Bronchial epithelial cell (primary cell): ENCODE data around the gene ARIH1. TPM values are rescaled to one million over a fixed set of nuclear protein-coding genes. Genes with fewer than 3 reads are reported as not detected.
A peak's percentile ranks its signal among the peaks of the same experiment; 100 is the strongest.
"Not testable (repeated sequence)": the region's sequence is repeated elsewhere in the genome, so short reads cannot be mapped to it uniquely, and the experiment has no call there.

ENCODE experiments used
- DNase-seq: peaks from one replicate; pipeline ENCODE4 v3.0.0-alpha.2; 2010; ENCODE audit warnings: low read depth
- FAIRE-seq: peaks from 2 replicates; lab custom pipeline; 2011; peaks lifted over from hg19 to GRCh38; lab: Jason Lieb, UNC
- H3K27me3 ChIP-seq: 2 replicates; pipeline ENCODE4 v1.5.1; 2011; ENCODE audit warnings: low read length; ENCODE audit not compliant: control insufficient read depth, insufficient read depth
- H3K36me3 ChIP-seq: 2 replicates; pipeline ENCODE4 v1.5.1; 2011; ENCODE audit warnings: low read length; ENCODE audit not compliant: control insufficient read depth, insufficient read depth
- H3K4me3 ChIP-seq: 2 replicates; pipeline ENCODE4 v1.5.1; 2011; ENCODE audit warnings: mild to moderate bottlenecking, low read depth, low read length, control low read depth
- total RNA-seq: library from RNA; depleted of rRNA; stranded (reverse); fragments of >200 nt; gene quantifications from 2 replicates; pipeline ENCODE4 v1.2.1, GENCODE V29; 2014
- TF ChIP-seq, protein P1 (sequence below): IDR thresholded peaks from 2 replicates; pipeline ENCODE4 v1.5.1; 2011; ENCODE audit warnings: mild to moderate bottlenecking, moderate library complexity, low read length, control low read depth, inconsistent platforms; ENCODE audit not compliant: insufficient read depth, severe bottlenecking

Gene ARIH1, protein sequence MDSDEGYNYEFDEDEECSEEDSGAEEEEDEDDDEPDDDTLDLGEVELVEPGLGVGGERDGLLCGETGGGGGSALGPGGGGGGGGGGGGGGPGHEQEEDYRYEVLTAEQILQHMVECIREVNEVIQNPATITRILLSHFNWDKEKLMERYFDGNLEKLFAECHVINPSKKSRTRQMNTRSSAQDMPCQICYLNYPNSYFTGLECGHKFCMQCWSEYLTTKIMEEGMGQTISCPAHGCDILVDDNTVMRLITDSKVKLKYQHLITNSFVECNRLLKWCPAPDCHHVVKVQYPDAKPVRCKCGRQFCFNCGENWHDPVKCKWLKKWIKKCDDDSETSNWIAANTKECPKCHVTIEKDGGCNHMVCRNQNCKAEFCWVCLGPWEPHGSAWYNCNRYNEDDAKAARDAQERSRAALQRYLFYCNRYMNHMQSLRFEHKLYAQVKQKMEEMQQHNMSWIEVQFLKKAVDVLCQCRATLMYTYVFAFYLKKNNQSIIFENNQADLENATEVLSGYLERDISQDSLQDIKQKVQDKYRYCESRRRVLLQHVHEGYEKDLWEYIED
- 24.7 and 41.7 TPM in 2 replicates for total RNA-seq

DNA sequence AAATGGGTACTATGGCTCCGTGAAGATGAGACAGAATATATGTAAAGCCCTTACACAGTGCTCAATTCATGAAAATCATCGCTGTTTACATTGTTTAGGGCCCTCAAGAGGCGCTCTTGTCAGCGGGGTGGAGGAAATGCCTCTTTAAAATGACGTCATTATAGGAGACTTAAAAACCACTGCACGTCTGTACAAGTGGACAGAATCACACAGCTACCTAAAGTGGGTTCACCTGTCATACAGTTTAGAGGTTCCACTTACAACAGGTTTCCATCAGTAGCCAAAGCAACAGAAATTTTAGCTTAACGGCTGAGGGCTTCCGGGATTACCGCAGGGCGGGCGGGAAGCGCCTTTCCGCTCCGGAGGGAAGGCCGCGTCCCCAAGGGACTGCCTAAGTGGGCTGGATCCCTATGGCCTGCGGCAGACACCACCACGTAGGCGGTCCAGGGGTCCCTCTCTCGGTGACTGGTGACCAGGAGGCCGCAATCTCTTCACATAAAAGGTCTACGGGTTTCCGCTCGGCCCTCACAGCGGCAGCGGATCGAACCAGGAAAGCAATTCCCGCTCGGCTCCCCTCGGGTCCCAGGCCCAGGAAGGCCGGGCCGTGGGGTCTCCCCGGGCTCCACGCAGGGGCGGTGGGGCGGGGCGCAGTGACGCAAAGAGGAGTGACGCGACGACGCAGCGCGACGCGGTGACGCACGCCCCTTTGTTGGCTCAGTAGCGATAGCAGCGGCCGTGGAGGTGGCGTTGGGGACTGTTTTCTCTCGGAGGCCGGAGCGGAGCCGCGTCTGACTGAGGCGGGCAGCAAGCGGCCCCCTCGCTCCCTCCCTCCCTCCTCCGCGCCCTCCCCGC, at the start of gene ARIH1:
Gene ARIH1 (plus strand): TSS at position 717 of the 852 bp plus-strand sequence. CDS start 310 bp downstream, outside the sequence.
- no peaks in the 10 kb centered on the region for H3K27me3 ChIP-seq
- DNase-seq (peak; percentile 94), FAIRE-seq (no peak)
- TF ChIP-seq, protein P1, sequence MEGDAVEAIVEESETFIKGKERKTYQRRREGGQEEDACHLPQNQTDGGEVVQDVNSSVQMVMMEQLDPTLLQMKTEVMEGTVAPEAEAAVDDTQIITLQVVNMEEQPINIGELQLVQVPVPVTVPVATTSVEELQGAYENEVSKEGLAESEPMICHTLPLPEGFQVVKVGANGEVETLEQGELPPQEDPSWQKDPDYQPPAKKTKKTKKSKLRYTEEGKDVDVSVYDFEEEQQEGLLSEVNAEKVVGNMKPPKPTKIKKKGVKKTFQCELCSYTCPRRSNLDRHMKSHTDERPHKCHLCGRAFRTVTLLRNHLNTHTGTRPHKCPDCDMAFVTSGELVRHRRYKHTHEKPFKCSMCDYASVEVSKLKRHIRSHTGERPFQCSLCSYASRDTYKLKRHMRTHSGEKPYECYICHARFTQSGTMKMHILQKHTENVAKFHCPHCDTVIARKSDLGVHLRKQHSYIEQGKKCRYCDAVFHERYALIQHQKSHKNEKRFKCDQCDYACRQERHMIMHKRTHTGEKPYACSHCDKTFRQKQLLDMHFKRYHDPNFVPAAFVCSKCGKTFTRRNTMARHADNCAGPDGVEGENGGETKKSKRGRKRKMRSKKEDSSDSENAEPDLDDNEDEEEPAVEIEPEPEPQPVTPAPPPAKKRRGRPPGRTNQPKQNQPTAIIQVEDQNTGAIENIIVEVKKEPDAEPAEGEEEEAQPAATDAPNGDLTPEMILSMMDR, result peak; percentile 44
- peaks cover 2% of the 10 kb centered on the region for H3K36me3 ChIP-seq
- peak within 1 kb of the TSS; percentile 78 for H3K4me3 ChIP-seq

DNA sequence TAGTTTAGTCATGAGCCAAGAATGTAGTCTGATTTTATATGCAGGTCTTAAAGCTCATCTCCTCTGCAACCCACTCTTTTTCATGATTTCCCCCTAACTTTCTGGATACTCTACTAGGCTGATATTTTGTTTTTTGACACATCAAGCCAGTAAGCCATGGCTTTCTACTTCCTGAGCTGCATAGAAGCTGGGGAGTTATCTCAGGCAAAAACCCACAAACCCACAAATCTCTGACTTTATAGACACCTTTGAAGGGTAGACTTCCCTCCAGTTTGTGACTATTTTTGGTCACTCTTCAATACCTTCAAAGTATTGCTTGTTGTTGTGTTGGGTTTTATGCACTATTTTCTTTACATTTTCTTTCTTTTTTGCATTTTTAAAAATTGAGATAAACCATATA, 47.4 kb upstream of the ARIH1 start:
- FAIRE-seq (no peak), DNase-seq (no peak)
- TF ChIP-seq, protein P1, result no peak
- no peaks in the 10 kb centered on the region for H3K36me3 ChIP-seq
- no peaks in the 10 kb centered on the region for H3K27me3 ChIP-seq
- no peak overlapping the region for H3K4me3 ChIP-seq

DNA sequence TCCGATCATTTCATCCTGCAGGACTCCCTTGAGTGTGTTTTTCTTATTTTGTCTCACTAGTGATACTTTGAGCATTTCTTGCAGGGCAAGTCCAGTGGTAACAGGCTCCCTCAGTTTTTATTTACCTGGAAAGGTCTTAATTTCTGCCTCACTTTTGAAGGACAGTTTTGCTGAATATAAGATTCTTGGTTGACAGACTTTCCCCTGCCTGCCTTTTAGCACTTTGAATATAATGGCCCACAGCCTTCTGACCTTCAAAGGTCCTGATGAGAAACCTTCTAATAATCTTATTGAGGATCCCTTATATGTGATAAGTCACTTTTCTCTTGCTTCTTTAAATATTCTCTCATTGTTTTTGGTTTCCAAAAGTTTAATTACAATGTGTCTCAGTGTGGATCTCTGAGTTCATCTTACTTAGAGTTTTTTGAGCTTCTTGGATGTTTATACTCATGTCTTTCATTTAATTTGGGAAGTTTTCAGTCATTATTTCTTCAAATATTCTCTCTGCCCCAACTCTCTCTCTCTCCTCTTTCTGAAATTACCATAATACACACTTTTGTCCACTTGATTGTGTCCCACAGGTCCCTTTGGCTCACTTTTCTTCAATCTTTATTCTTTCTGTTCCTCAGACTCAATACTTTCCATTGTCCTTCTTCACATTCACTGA, 36.3 kb upstream of the ARIH1 start:
- Histone ChIP-seq H3K27me3 (no peaks in the 10 kb centered on the region), H3K36me3 (no peaks in the 10 kb centered on the region), H3K4me3 (no peak overlapping the region)
- FAIRE-seq, result no peak
- TF ChIP-seq, protein P1, result no peak
- DNase-seq, result no peak

DNA sequence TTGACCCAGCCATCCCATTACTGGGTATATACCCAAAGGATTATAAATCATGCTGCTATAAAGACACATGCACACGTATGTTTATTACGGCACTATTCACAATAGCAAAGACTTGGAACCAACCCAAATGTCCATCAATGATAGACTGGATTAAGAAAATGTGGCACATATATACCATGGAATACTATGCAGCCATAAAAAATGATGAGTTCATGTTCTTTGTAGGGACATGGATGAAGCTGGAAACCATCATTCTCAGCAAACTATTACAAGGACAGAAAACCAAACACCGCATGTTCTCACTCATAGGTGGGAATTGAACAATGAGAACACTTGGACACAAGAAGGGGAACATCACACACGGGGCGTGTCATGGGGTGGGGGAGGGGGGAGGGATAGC, 31.3 kb upstream of the ARIH1 start:
- not testable (repeated sequence) for H3K4me3 ChIP-seq, FAIRE-seq, H3K27me3 ChIP-seq, H3K36me3 ChIP-seq, DNase-seq

DNA sequence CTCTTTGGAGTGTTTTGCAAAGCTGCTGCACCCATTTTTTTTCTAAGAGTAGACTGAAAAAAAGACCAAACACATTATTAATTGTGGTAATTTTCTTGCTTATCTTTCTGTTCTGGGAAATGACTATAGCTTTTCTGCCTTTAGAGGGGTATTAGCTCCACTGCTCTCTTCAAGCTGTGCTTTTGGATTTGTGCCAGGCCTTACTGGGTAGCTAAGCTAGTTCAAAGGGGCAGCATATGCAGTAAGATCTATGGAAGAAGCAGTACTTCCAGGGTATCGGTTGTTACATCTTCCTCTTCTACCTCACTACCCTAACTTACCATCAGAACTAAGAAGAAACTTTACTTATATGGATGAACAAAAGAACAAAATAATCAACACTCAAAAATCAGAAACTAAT, 28.7 kb upstream of the ARIH1 start:
- DNase-seq, result no peak
- no peak for FAIRE-seq
- TF ChIP-seq, protein P1, result no peak
- Histone ChIP-seq H3K27me3 (no peaks in the 10 kb centered on the region), H3K4me3 (no peak overlapping the region), H3K36me3 (no peaks in the 10 kb centered on the region)
